Measurements from ENCODE around the gene NIN. TPM values are rescaled to one million over a fixed set of nuclear protein-coding genes. Genes with fewer than 3 reads are reported as not detected.

The NIN gene
- total RNA-seq, 1 experiment from 2014 or later: 26.6 TPM

DNA sequence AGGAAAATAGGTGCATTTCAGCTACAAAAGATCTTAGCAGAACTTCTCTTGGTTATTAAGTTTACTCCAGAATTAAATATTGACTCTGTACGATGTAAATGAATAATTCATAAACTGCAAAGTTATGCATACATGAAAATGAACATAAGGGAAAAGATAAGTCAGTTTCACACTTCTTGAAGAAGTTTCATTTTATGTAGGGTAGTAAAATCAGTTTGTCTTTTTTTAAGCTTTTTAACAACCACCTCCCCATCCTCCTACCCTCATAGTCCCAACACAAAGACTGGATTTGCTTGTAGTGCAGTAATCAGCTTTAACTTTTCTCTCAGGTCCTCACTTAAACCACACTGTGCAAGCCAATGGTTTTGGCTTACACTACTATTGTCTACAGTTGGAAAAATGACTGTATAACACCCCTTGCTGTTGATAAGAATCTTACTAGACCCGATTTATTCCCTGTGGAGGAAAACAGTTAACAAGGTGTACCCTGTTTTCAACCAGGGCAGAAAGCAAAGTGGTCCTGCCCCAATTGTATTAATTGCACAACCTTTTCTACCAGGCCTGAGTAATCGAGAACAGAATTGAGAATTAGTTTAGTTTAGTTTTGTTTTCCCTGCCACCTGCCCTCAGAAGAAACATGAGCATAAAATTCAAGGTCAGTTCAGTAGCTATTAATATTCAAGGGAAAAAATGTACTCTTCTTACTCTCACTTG, 44.1 kb downstream of the NIN start:
- no peaks in the 10 kb centered on the region for H3K27me3 Mint-ChIP-seq (ENCODE audit: unreplicated experiment)
- CTCF ChIA-PET: interaction anchor here (1.0 kb wide), 1 partner anchor 13 kb away, joined by 3 read pairs; no protein-coding TSS in a partner anchor
- no peaks in the 10 kb centered on the region for H3K9me3 Mint-ChIP-seq (ENCODE audit: low read depth, unreplicated experiment)
- no TSS peak for BruUV-seq (replicated peaks)
- H3K4me1 Mint-ChIP-seq (ENCODE audit: low read depth, unreplicated experiment): no peaks in the 10 kb centered on the region
- no peak overlapping the region for H3K27ac Mint-ChIP-seq (ENCODE audit: unreplicated experiment)
- intact Hi-C loops (cut with micrococcal nuclease; ENCODE audit: unreplicated experiment): no loop called here
- no peaks in the 10 kb centered on the region for H3K36me3 Mint-ChIP-seq (ENCODE audit: insufficient read depth, unreplicated experiment)
- no peak overlapping the region for H3K4me3 Mint-ChIP-seq (ENCODE audit: low read depth, unreplicated experiment)
- DNase-seq: no peak
- no peak for TF ChIP-seq CTCF (IDR thresholded peaks at IDR 0.05; ENCODE audit: unreplicated experiment)

GRCh38 chr14:50785457-50786063, 45.4 kb downstream of the NIN start:
- no peak overlapping the region for H3K4me3 Mint-ChIP-seq (ENCODE audit: low read depth, unreplicated experiment)
- intact Hi-C loops (cut with micrococcal nuclease; ENCODE audit: unreplicated experiment): no loop called here
- H3K4me1 Mint-ChIP-seq (ENCODE audit: low read depth, unreplicated experiment): no peaks in the 10 kb centered on the region
- no peak for TF ChIP-seq CTCF (IDR thresholded peaks at IDR 0.05; ENCODE audit: unreplicated experiment)
- no peak overlapping the region for H3K27ac Mint-ChIP-seq (ENCODE audit: unreplicated experiment)
- DNase-seq: no peak
- H3K27me3 Mint-ChIP-seq (ENCODE audit: unreplicated experiment): no peaks in the 10 kb centered on the region
- H3K9me3 Mint-ChIP-seq (ENCODE audit: low read depth, unreplicated experiment): no peaks in the 10 kb centered on the region
- CTCF ChIA-PET: interaction anchor here (1.0 to 1.3 kb wide), 3 partner anchors 11 to 75 kb away, joined by 3 to 5 read pairs (median 3); no protein-coding TSS in a partner anchor
- BruUV-seq (replicated peaks): no TSS peak
- H3K36me3 Mint-ChIP-seq (ENCODE audit: insufficient read depth, unreplicated experiment): no peaks in the 10 kb centered on the region

DNA sequence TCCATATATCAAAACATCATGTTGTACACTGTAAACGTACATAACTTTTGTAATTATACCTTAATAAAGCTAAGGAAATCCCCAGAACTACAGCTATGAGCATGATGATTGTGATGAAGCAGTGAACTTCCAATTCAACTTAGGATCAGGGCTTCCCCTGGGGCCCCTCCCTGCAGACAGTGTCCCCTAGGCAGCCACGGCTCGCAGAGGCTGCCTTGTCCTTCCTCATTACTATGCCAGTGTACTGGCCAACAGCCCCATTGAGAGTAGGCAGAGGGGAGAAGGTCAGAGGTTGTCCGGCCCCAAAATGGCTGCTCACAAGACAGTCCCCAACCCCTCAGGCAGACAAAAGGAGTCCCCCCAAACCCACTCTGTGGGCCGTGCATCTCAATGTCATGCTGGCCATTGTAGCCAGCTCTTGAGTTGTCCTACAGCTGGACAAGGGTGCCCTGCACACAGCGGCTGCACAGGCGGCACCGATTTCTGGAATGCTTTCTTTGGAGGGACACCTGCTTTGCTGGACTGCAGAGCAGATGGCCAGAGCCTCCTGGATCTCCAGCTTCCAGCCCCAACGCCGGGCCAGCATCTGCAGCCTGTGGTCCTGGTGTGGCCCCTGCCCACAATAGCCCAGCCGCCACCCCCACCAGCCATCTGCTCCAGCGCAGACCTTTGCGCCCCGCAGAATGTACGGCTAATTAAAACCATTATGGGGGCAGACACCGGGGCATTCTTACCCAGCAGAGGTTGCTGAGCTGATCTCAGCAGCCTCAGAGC, 46.1 kb downstream of the NIN start:
- Mint-ChIP-seq H3K27me3 (ENCODE audit: unreplicated experiment) (no peaks in the 10 kb centered on the region), H3K9me3 (ENCODE audit: low read depth, unreplicated experiment) (no peaks in the 10 kb centered on the region), H3K4me3 (ENCODE audit: low read depth, unreplicated experiment) (no peak overlapping the region), H3K27ac (ENCODE audit: unreplicated experiment) (no peak overlapping the region), H3K36me3 (ENCODE audit: insufficient read depth, unreplicated experiment) (no peaks in the 10 kb centered on the region), H3K4me1 (ENCODE audit: low read depth, unreplicated experiment) (no peaks in the 10 kb centered on the region)
- DNase-seq: no peak
- CTCF ChIA-PET: interaction anchor here (1.2 kb wide), 1 partner anchor 76 kb away, joined by 3 read pairs; no protein-coding TSS in a partner anchor
- intact Hi-C loops (cut with micrococcal nuclease; ENCODE audit: unreplicated experiment): no loop called here
- BruUV-seq (replicated peaks): no TSS peak
- TF ChIP-seq CTCF (IDR thresholded peaks at IDR 0.05; ENCODE audit: unreplicated experiment): no peak

DNA sequence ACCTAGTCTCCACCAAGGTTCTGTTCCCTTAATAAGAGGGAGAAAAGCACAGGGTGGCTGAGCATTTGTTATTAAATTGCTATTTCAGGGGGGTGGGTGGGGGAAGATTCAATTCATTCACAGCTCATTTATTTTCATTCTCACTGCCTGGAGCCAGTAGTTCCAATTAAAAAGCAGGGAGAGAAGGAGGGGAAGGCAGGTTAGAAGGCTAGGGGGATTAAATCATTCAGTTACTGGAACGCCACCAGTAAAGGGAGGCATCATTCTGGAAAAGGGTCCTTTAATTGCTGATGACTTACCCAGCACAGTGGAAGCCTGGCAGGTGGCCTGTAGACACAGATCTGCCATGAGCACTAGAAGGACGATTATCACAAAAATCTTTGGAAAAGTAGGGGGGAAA, 47.4 kb downstream of the NIN start:
- DNase-seq: no peak
- H3K4me1 Mint-ChIP-seq (ENCODE audit: low read depth, unreplicated experiment): no peaks in the 10 kb centered on the region
- H3K27ac Mint-ChIP-seq (ENCODE audit: unreplicated experiment): no peak overlapping the region
- CTCF ChIA-PET: no interaction called here
- peaks cover 3% of the 10 kb centered on the region for H3K36me3 Mint-ChIP-seq (ENCODE audit: insufficient read depth, unreplicated experiment)
- H3K4me3 Mint-ChIP-seq (ENCODE audit: low read depth, unreplicated experiment): no peak overlapping the region
- TF ChIP-seq CTCF (IDR thresholded peaks at IDR 0.05; ENCODE audit: unreplicated experiment): no peak
- no peaks in the 10 kb centered on the region for H3K27me3 Mint-ChIP-seq (ENCODE audit: unreplicated experiment)
- intact Hi-C loops (cut with micrococcal nuclease; ENCODE audit: unreplicated experiment): no loop called here
- no TSS peak for BruUV-seq (replicated peaks)
- no peaks in the 10 kb centered on the region for H3K9me3 Mint-ChIP-seq (ENCODE audit: low read depth, unreplicated experiment)
